Panc1 (cell line): Measurements from ENCODE around the gene PIERCE2. TPM values are rescaled to one million over a fixed set of nuclear protein-coding genes. Genes with fewer than 3 reads are reported as not detected.

Experiments used
- ATAC-seq: fragments of 200-7000 bp; cut with Tn5 transposase; 2 replicates; pipeline ENCODE4 v1.9.1; 2020; ENCODE audit warnings: mild to moderate bottlenecking, moderate library complexity
- Bru-seq: library from RNA; stranded (reverse); fragments of 400-500 nt; gene quantifications from one replicate; lab custom pipeline; 2021; lab: Mats Ljungman, UMichigan
- BruChase-seq, 2 experiments: library from RNA; stranded (reverse); fragments of 400-500 nt; gene quantifications; one replicate each; lab custom pipeline; 2021; lab: Mats Ljungman, UMichigan
- BruUV-seq: library from RNA; stranded (reverse); fragments of 400-500 nt; replicated peaks from 2 replicates; lab custom pipeline; 2021; lab: Mats Ljungman, UMichigan
- CTCF ChIA-PET: fragments of 300-600 bp; sonication (Branson Sonifier 250); formaldehyde crosslinking; loops from one replicate; lab custom pipeline; 2022; ENCODE audit warnings: antibody characterized with exemption; lab: Charles Lee
- POLR2A ChIA-PET: fragments of 300-600 bp; sonication (Branson Sonifier 250); formaldehyde crosslinking; loops from one replicate; lab custom pipeline; 2022; ENCODE audit warnings: antibody characterized with exemption; lab: Charles Lee
- DNase-seq: peaks from one replicate; pipeline ENCODE4 v3.0.0-alpha.2; 2010; ENCODE audit warnings: low read depth, low spot score
- H3K27ac ChIP-seq: 2 replicates; pipeline ENCODE4 v1.5.1; 2011; ENCODE audit warnings: mild to moderate bottlenecking, low read length, inconsistent platforms
- H3K27me3 ChIP-seq: fragments of 200-500 bp; sonication (Bioruptor generic); 2 replicates; pipeline ENCODE4 v1.6.0; 2014; ENCODE audit warnings: low read length, inconsistent platforms; ENCODE audit not compliant: control insufficient read depth, insufficient read depth
- H3K36me3 ChIP-seq: fragments of 200-500 bp; sonication (Bioruptor generic); 2 replicates; pipeline ENCODE4 v1.5.1; 2014; ENCODE audit warnings: inconsistent platforms, mild to moderate bottlenecking, low read length, moderate library complexity; ENCODE audit not compliant: control insufficient read depth, insufficient read depth
- H3K4me1 ChIP-seq: 2 replicates; pipeline ENCODE4 v1.5.1; 2011; ENCODE audit warnings: inconsistent platforms, mild to moderate bottlenecking, low read length, moderate library complexity; ENCODE audit not compliant: control insufficient read depth, insufficient read depth
- H3K4me3 ChIP-seq, 2 experiments: 2 replicates each; pipeline ENCODE4 v1.5.1; 2011 to 2012; ENCODE audit warnings: low read depth in 2 of 2, low read length in 2 of 2, mild to moderate bottlenecking in 2 of 2, inconsistent platforms in 1 of 2, moderate library complexity in 1 of 2
- H3K9me3 ChIP-seq: fragments of 200-500 bp; sonication (Bioruptor generic); 2 replicates; pipeline ENCODE4 v1.5.1; 2014; ENCODE audit warnings: low read depth, mild to moderate bottlenecking, inconsistent platforms, low read length, moderate library complexity; ENCODE audit not compliant: control insufficient read depth, insufficient read depth
- POLR2AphosphoS5 ChIP-seq: IDR thresholded peaks from 2 replicates; pipeline ENCODE4 v1.6.1; 2012; ENCODE audit warnings: mild to moderate bottlenecking, low read depth, low read length, moderate library complexity
- SIN3A ChIP-seq: IDR thresholded peaks from 2 replicates; pipeline ENCODE4 v1.6.1; 2012; ENCODE audit warnings: low read depth, mild to moderate bottlenecking, low read length, moderate library complexity, borderline replicate concordance; ENCODE audit not compliant: insufficient read depth
- TCF7L2 ChIP-seq: IDR thresholded peaks from 2 replicates; pipeline ENCODE4 v1.6.1; 2011; ENCODE audit warnings: mild to moderate bottlenecking, low read depth, low read length, inconsistent platforms
- in situ Hi-C: cut with HindIII; loops from 2 replicates; pipeline ENCODE4 v1.10.0; 2016; ENCODE audit warnings: low sequenced_read_pairs, low pct_unique_long_range_greater_than_20kb
- intact Hi-C: fragments of 100-400 bp; cut with micrococcal nuclease; formaldehyde crosslinking; loops from one replicate; pipeline ENCODE4 v1.10.0; 2022; ENCODE audit not compliant: unreplicated experiment
- long read RNA-seq: library from polyadenylated mRNA; unstranded; transcript quantifications from one replicate; pipeline ENCODE4 v2.0.0, GENCODE V29; 2021; ENCODE audit not compliant: unreplicated experiment
- polyA plus RNA-seq: library from polyadenylated mRNA; unstranded; fragments of >200 nt; gene quantifications from one replicate; pipeline ENCODE4 v1.2.1, GENCODE V29; 2012; ENCODE audit warnings: missing spikeins; ENCODE audit not compliant: insufficient read length
- total RNA-seq: library from RNA; stranded (reverse); gene quantifications from one replicate; pipeline ENCODE4 v1.2.1, GENCODE V29; 2021; ENCODE audit not compliant: unreplicated experiment
- TF ChIP-seq, protein P1 (sequence below): fragments of 450-650 bp; IDR thresholded peaks from 2 replicates; pipeline ENCODE4 v1.5.1; 2017; ENCODE audit warnings: mild to moderate bottlenecking
- TF ChIP-seq, protein P2 (sequence below), 2 experiments: IDR thresholded peaks; 2 replicates each; pipeline ENCODE4 v1.6.1; 2011 to 2012; ENCODE audit warnings: low read depth in 2 of 2, control low read depth in 1 of 2, low read length in 1 of 2, mild to moderate bottlenecking in 1 of 2, moderate library complexity in 1 of 2; ENCODE audit not compliant: insufficient read depth in 1 of 2

The PIERCE2 gene, protein sequence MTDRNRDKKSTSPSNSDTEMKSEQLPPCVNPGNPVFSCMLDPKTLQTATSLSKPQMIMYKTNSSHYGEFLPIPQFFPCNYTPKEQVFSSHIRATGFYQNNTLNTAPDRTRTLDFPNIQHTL
- total RNA-seq (2.8 TPM), Bru-seq, nascent RNA (percentile 26 among the genes with signal in this experiment), BruChase-seq, experiment 1, labeled RNA remaining after a 2-hour chase (percentile 26 among the genes with signal in this experiment), BruChase-seq, experiment 2, labeled RNA remaining after a 6-hour chase (percentile 35 among the genes with signal in this experiment)
- 1.1 TPM for polyA plus RNA-seq
- long read RNA-seq, result 0 reads

DNA sequence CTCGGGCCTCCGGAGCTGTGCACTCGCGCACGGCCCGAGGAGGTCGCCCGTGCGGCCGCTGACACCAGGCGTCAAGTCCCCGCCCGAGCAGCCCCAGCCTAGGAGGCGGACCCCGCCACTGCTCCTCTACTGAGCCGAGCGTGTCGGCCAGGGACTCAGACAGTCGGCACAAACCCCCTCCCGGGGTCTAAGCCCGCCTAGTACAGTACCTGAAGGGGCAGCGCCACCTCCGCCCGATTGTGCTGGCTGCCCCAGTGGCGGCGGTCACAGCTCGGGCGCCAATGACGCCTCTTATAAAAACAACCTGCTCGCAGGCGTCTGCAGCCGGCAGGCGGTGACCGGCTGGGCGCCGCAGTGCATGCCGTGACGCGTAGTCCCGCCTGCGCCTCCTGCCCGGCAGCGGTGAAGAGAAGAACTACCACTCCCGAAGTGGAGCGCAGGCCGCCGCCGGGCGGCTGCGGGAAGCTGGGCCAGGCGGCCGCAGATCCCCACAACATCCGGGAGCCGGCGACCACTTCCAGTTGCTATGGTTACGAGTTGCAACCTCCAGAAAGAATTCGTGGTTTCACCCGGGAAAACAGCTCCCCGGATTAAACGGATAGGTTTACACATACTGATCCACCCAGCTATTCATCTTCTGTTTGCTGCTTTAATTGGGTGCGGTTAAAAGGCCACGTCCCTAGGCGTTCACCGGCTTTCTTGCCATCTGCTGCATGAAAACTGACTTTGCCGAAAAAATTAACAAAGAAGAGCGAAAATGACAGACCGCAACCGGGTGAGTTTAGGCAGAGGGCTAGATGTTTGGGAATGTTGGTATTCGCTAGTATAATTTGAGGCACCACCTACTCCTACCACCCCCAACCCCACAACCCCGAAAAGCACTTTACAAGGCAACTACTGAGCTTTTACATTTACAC is at the start of gene PIERCE2, which contains the start of gene CCPG1:
TSS of gene PIERCE2 (plus strand) at position 484 of the 917 bp plus-strand sequence. CDS start at position 758, 274 bp downstream.
TSS of gene CCPG1 (minus strand) at position 348 of the 917 bp plus-strand sequence. CDS start 18,935 bp downstream, outside the sequence.
- in situ Hi-C loops, result no loop called here
- ATAC-seq, result peak; percentile 97
- TSS peak; percentile 61 for BruUV-seq
- TF ChIP-seq TCF7L2 (no peak; the same call in 1 of the 2 replicates), SIN3A (peak; percentile 61; the same call in 1 of the 2 replicates)
- TF ChIP-seq, protein P1, sequence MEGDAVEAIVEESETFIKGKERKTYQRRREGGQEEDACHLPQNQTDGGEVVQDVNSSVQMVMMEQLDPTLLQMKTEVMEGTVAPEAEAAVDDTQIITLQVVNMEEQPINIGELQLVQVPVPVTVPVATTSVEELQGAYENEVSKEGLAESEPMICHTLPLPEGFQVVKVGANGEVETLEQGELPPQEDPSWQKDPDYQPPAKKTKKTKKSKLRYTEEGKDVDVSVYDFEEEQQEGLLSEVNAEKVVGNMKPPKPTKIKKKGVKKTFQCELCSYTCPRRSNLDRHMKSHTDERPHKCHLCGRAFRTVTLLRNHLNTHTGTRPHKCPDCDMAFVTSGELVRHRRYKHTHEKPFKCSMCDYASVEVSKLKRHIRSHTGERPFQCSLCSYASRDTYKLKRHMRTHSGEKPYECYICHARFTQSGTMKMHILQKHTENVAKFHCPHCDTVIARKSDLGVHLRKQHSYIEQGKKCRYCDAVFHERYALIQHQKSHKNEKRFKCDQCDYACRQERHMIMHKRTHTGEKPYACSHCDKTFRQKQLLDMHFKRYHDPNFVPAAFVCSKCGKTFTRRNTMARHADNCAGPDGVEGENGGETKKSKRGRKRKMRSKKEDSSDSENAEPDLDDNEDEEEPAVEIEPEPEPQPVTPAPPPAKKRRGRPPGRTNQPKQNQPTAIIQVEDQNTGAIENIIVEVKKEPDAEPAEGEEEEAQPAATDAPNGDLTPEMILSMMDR, result peak; percentile 73
- Histone ChIP-seq H3K9me3 (no peaks in the 10 kb centered on the region), H3K27me3 (no peaks in the 10 kb centered on the region), H3K36me3 (no peaks in the 10 kb centered on the region), H3K27ac (peak within 1 kb of the TSS; percentile 78), H3K4me3 (peak within 1 kb of the TSS; percentile 84 to 86), H3K4me1 (peaks cover 9% of the 10 kb centered on the region; the same call in 1 of the 2 replicates)
- DNase-seq, result peak; percentile 80
- POLR2A ChIA-PET, result interaction anchor here (0.6 to 1.2 kb wide), 5 partner anchors 27 to 94 kb away, joined by 3 to 5 read pairs (median 3); partner anchors contain the start of genes PIGB and PIGBOS1
- intact Hi-C loops, result loop anchor here (10.0 kb wide), 1 partner anchor 83 kb away; no protein-coding TSS in a partner anchor
- CTCF ChIA-PET, result interaction anchor here (0.6 to 2.1 kb wide), 6 partner anchors 25 to 379 kb away, joined by 3 to 10 read pairs (median 5); partner anchors contain the start of genes PIGB and PIGBOS1

DNA sequence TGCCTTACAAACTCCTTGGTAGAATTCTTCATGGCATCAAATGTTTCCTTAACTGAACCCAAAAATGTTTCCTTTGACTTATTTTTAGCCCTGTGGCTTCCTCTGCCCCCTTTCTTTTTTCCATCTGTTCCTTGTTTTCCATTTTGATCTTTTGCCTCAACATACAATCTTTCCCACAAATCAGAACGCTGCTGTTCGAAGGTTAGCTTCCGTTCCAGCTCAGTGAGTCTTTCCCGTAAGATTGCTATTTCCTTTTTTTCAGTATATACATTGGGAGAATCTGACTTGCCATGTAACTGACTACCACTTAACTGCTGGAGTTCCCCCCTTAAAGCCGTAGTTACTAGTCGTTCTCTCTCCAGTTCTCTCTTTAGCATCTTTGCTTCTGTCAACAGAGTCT is 48.0 kb upstream of the PIERCE2 start:
- H3K4me3 ChIP-seq, result no peak overlapping the region
- BruUV-seq, result no TSS peak
- ChIA-PET POLR2A (no interaction called here), CTCF (interaction anchor here (0.9 kb wide), 1 partner anchor 36 kb away, joined by 5 read pairs; no protein-coding TSS in a partner anchor)
- H3K27ac ChIP-seq, result no peak overlapping the region
- no peaks in the 10 kb centered on the region for H3K36me3 ChIP-seq
- no peaks in the 10 kb centered on the region for H3K4me1 ChIP-seq
- no peak for DNase-seq
- in situ Hi-C loops (no loop called here), intact Hi-C loops (no loop called here)
- H3K27me3 ChIP-seq, result no peaks in the 10 kb centered on the region
- H3K9me3 ChIP-seq, result no peaks in the 10 kb centered on the region
- TF ChIP-seq, protein P2, sequence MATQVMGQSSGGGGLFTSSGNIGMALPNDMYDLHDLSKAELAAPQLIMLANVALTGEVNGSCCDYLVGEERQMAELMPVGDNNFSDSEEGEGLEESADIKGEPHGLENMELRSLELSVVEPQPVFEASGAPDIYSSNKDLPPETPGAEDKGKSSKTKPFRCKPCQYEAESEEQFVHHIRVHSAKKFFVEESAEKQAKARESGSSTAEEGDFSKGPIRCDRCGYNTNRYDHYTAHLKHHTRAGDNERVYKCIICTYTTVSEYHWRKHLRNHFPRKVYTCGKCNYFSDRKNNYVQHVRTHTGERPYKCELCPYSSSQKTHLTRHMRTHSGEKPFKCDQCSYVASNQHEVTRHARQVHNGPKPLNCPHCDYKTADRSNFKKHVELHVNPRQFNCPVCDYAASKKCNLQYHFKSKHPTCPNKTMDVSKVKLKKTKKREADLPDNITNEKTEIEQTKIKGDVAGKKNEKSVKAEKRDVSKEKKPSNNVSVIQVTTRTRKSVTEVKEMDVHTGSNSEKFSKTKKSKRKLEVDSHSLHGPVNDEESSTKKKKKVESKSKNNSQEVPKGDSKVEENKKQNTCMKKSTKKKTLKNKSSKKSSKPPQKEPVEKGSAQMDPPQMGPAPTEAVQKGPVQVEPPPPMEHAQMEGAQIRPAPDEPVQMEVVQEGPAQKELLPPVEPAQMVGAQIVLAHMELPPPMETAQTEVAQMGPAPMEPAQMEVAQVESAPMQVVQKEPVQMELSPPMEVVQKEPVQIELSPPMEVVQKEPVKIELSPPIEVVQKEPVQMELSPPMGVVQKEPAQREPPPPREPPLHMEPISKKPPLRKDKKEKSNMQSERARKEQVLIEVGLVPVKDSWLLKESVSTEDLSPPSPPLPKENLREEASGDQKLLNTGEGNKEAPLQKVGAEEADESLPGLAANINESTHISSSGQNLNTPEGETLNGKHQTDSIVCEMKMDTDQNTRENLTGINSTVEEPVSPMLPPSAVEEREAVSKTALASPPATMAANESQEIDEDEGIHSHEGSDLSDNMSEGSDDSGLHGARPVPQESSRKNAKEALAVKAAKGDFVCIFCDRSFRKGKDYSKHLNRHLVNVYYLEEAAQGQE (IDR thresholded peaks at IDR 0.05; ENCODE audit: insufficient read depth in 1 of 2, low read depth in 2 of 2, low read length in 1 of 2), result no peak
- TF ChIP-seq TCF7L2, result no peak
- TF ChIP-seq SIN3A, result no peak
- TF ChIP-seq, protein P1, result no peak
- no peak for TF ChIP-seq POLR2AphosphoS5
- no peak for ATAC-seq
